ENCODE results near the gene NEXMIF. TPM values are rescaled to one million over a fixed set of nuclear protein-coding genes. Genes with fewer than 3 reads are reported as not detected.

NEXMIF gene
- total and polyA plus RNA-seq, 9 of the 15 experiments (the other 6 are each of a cell fraction or from before 2014, with no cell fraction given) = not detected

- TF ChIP-seq NR2C2 (CRISPR knock-in tag; IDR thresholded peaks at IDR 0.05) = no peak
- no peak for TF ChIP-seq NR2C2 (tag; IDR thresholded peaks at IDR 0.05)
- no peak for TF ChIP-seq ZNF239 (CRISPR knock-in tag; IDR thresholded peaks at IDR 0.05)
- TF ChIP-seq ZNF740 (CRISPR knock-in tag; IDR thresholded peaks at IDR 0.05) = no peak
- TF ChIP-seq ZNF740 (tag; IDR thresholded peaks at IDR 0.05) = no peak
- no peak for TF ChIP-seq TFAM (CRISPR knock-in tag; conservative IDR thresholded peaks at IDR 0.05)
- TF ChIP-seq ZBTB11 (CRISPR knock-in tag; IDR thresholded peaks at IDR 0.05) = no peak
Measured at GRCh38 chrX:74800062-74800461, 125.2 kb downstream of the NEXMIF start (continued).

All from K562 (cell line).